Neural cell (in vitro differentiated cells): ENCODE measurements around the gene ZNF292.

Experiments
- CTCF ChIP-seq: fragments of 450-650 bp; IDR thresholded peaks from 2 replicates; pipeline ENCODE4 v1.5.1; 2014; ENCODE audit warnings: antibody characterized with exemption, mild to moderate bottlenecking, moderate library complexity; ENCODE audit not compliant: poor library complexity, severe bottlenecking
- EP300 ChIP-seq: fragments of 450-650 bp; conservative IDR thresholded peaks from 2 replicates; pipeline ENCODE4 v1.6.1; 2014; ENCODE audit warnings: antibody characterized with exemption, mild to moderate bottlenecking, moderate library complexity; ENCODE audit not compliant: poor library complexity, severe bottlenecking
- EZH2 ChIP-seq: fragments of 200-600, 300-800 bp; shearing (Covaris generic), sonication (generic); IDR thresholded peaks from 2 replicates; pipeline ENCODE4 v1.6.1; 2014; ENCODE audit warnings: antibody characterized with exemption, low read length, borderline replicate concordance, mild to moderate bottlenecking; ENCODE audit not compliant: insufficient read depth, poor library complexity, severe bottlenecking
- POLR2AphosphoS5 ChIP-seq: IDR thresholded peaks from 2 replicates; pipeline ENCODE4 v1.6.1; 2012
- RAD21 ChIP-seq: fragments of 450-650 bp; conservative IDR thresholded peaks from 2 replicates; pipeline ENCODE4 v1.6.1; 2014; ENCODE audit warnings: antibody characterized with exemption, mild to moderate bottlenecking, moderate library complexity
- REST ChIP-seq: IDR thresholded peaks from 2 replicates; pipeline ENCODE4 v1.6.1; 2012; ENCODE audit warnings: borderline replicate concordance
- SMC3 ChIP-seq: fragments of 450-650 bp; conservative IDR thresholded peaks from 2 replicates; pipeline ENCODE4 v1.6.1; 2014; ENCODE audit warnings: antibody characterized with exemption, mild to moderate bottlenecking, moderate library complexity; ENCODE audit not compliant: poor library complexity
- TAF1 ChIP-seq: IDR thresholded peaks from 2 replicates; pipeline ENCODE4 v1.6.1; 2012; ENCODE audit warnings: low read depth

GRCh38 chr6:87261534-87261933 lies 106.2 kb downstream of the ZNF292 start:
- no peak for TF ChIP-seq CTCF
- TF ChIP-seq REST, result no peak
- no peak for TF ChIP-seq POLR2AphosphoS5
- no peak for TF ChIP-seq RAD21
- TF ChIP-seq EP300, result no peak
- TF ChIP-seq TAF1, result no peak
- TF ChIP-seq EZH2, result no peak
- no peak for TF ChIP-seq SMC3
